Activated CD4-positive, alpha-beta memory T cell treated with anti-CD3 and anti-CD28 coated beads for 36 hours (primary cell): ENCODE data around the gene DNMBP. TPM values are rescaled to one million over a fixed set of nuclear protein-coding genes. Genes with fewer than 3 reads are reported as not detected.
"Not testable (repeated sequence)": the region's sequence is repeated elsewhere in the genome, so short reads cannot be mapped to it uniquely, and the experiment has no call there.

Experiments
- CTCF ChIA-PET: fragments of 350-600 bp; sonication (Branson Sonifier 250); formaldehyde crosslinking; loops from one replicate; lab custom pipeline; 2021; ENCODE audit warnings: antibody characterized with exemption, inconsistent platforms; lab: Charles Lee
- POLR2A ChIA-PET: fragments of 350-600 bp; sonication (Branson Sonifier 250); formaldehyde crosslinking; loops from one replicate; lab custom pipeline; 2021; ENCODE audit warnings: antibody characterized with exemption; lab: Charles Lee
- DNase-seq: peaks from one replicate; pipeline ENCODE4 v3.0.0-alpha.2; 2020
- H3K27ac Mint-ChIP-seq: one replicate; pipeline ENCODE4 v1.8.0; 2021; ENCODE audit warnings: mixed read lengths
- H3K27me3 Mint-ChIP-seq: one replicate; pipeline ENCODE4 v1.8.0; 2021; ENCODE audit warnings: mixed read lengths
- H3K36me3 Mint-ChIP-seq: one replicate; pipeline ENCODE4 v1.8.0; 2021; ENCODE audit warnings: mixed read lengths
- H3K4me1 Mint-ChIP-seq: one replicate; pipeline ENCODE4 v1.8.0; 2021; ENCODE audit warnings: low read depth, mixed read lengths
- H3K4me3 Mint-ChIP-seq: one replicate; pipeline ENCODE4 v1.8.0; 2021; ENCODE audit warnings: mild to moderate bottlenecking, mixed read lengths
- H3K9me3 Mint-ChIP-seq: one replicate; pipeline ENCODE4 v1.8.0; 2021; ENCODE audit warnings: mixed read lengths
- intact Hi-C: fragments of 100-400 bp; cut with micrococcal nuclease; formaldehyde crosslinking; loops from one replicate; pipeline ENCODE4 v1.15.1; 2023
- total RNA-seq, 2 experiments: library from RNA; stranded (reverse); gene quantifications; one replicate each; pipeline ENCODE4 v1.2.3, GENCODE V29; 2021

The DNMBP gene
- total RNA-seq, 2 experiments from 2014 or later = 2.1 to 2.2 TPM

GRCh38 chr10:99937630-99938029, 72.1 kb downstream of the DNMBP start:
- POLR2A ChIA-PET = no interaction called here
- CTCF ChIA-PET = no interaction called here
- H3K36me3 Mint-ChIP-seq = no peaks in the 10 kb centered on the region
- peak; percentile 10 for DNase-seq
- H3K27me3 Mint-ChIP-seq = no peaks in the 10 kb centered on the region
- H3K4me3 Mint-ChIP-seq = no peak overlapping the region
- H3K27ac Mint-ChIP-seq = no peak overlapping the region
- intact Hi-C loops = no loop called here
- H3K9me3 Mint-ChIP-seq = no peaks in the 10 kb centered on the region
- H3K4me1 Mint-ChIP-seq = no peaks in the 10 kb centered on the region

DNA sequence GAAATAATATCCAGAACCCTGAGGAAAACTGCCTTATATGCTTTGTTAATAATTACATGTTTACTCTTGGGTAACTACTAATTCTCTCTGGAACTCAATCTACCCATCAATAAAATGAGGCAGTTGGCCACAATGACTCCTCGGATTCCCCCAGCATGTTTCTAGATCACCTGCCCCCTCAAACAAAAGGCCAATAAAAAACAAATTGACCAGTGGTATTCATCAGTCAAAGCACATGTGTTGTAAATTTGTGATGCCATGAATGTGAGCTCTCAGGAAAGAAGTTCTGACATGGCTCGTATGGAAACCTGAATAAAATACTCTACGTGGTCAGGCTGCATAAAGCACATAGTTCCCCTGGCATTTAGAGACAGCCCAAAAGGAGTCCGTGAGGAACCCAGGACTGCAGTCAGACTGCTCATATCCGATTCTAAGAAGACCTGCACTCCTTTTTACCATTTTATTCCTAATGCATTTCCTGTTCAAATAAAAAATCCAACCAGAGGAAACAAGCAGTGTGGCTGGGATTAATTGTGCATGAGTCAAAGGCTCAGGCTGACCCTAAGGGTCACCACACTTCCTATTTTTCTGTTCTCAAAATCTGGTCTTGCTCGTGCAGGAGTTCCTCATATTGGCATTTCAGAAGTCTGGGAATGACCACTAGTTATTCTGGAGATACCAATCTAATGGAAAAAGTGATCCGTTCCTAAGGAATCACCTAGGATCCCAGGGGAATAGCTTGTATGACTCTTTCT, 77.4 kb downstream of the DNMBP start:
- H3K9me3 Mint-ChIP-seq, CTCF ChIA-PET, H3K4me1 Mint-ChIP-seq, H3K27me3 Mint-ChIP-seq, DNase-seq, H3K27ac Mint-ChIP-seq, intact Hi-C loops, H3K36me3 Mint-ChIP-seq, H3K4me3 Mint-ChIP-seq: not testable (repeated sequence)
- POLR2A ChIA-PET = interaction anchor here (0.5 kb wide), 1 partner anchor 51 kb away, joined by 3 read pairs; no protein-coding TSS in a partner anchor

- CTCF ChIA-PET = interaction anchor here (1.0 kb wide), 1 partner anchor 31 kb away, joined by 3 read pairs; no protein-coding TSS in a partner anchor
- Mint-ChIP-seq H3K36me3 (no peaks in the 10 kb centered on the region), H3K27me3 (no peaks in the 10 kb centered on the region), H3K4me1 (peaks cover 10% of the 10 kb centered on the region), H3K4me3 (no peak overlapping the region), H3K9me3 (no peaks in the 10 kb centered on the region), H3K27ac (no peak overlapping the region)
- no peak for DNase-seq
- intact Hi-C loops = no loop called here
- POLR2A ChIA-PET = no interaction called here
Measured at GRCh38 chr10:99930731-99931550, 78.8 kb downstream of the DNMBP start.

DNA sequence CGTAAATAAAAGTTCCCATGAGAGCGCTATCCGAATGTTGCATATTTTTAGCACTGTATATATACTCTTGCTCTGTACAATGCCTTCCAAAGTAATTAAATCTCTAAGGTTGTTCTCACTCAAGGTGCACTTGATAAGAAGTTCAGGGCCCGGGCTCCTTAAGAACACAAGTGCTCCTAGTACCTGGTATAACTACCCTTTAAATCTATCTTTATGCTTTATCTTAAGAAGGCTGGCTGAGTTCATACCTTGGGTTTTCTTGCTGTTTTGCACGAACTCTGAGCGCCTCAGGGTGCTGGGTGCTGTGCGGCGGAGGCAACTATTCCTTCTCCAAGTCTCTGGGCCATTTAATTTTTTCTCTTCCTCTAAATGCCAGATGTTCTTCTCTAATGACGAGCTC, 80.4 kb downstream of the DNMBP start:
- CTCF ChIA-PET = no interaction called here
- Mint-ChIP-seq H3K4me1 (peaks cover 10% of the 10 kb centered on the region), H3K27me3 (no peaks in the 10 kb centered on the region), H3K36me3 (no peaks in the 10 kb centered on the region), H3K4me3 (no peak overlapping the region), H3K27ac (no peak overlapping the region), H3K9me3 (no peaks in the 10 kb centered on the region)
- no peak for DNase-seq
- POLR2A ChIA-PET = no interaction called here
- intact Hi-C loops = no loop called here

GRCh38 chr10:99927721-99928280, 81.9 kb downstream of the DNMBP start:
- intact Hi-C loops = no loop called here
- Mint-ChIP-seq H3K4me1 (peaks cover 10% of the 10 kb centered on the region), H3K9me3 (no peaks in the 10 kb centered on the region), H3K36me3 (no peaks in the 10 kb centered on the region), H3K4me3 (no peak overlapping the region), H3K27ac (no peak overlapping the region), H3K27me3 (no peaks in the 10 kb centered on the region)
- DNase-seq = no peak
- ChIA-PET CTCF (interaction anchor here (1.7 kb wide), 1 partner anchor 82 kb away, joined by 6 read pairs; no protein-coding TSS in a partner anchor), POLR2A (no interaction called here)

- no peaks in the 10 kb centered on the region for H3K9me3 Mint-ChIP-seq
Measured at GRCh38 chr10:99926925-99927720, 82.6 kb downstream of the DNMBP start.

DNA sequence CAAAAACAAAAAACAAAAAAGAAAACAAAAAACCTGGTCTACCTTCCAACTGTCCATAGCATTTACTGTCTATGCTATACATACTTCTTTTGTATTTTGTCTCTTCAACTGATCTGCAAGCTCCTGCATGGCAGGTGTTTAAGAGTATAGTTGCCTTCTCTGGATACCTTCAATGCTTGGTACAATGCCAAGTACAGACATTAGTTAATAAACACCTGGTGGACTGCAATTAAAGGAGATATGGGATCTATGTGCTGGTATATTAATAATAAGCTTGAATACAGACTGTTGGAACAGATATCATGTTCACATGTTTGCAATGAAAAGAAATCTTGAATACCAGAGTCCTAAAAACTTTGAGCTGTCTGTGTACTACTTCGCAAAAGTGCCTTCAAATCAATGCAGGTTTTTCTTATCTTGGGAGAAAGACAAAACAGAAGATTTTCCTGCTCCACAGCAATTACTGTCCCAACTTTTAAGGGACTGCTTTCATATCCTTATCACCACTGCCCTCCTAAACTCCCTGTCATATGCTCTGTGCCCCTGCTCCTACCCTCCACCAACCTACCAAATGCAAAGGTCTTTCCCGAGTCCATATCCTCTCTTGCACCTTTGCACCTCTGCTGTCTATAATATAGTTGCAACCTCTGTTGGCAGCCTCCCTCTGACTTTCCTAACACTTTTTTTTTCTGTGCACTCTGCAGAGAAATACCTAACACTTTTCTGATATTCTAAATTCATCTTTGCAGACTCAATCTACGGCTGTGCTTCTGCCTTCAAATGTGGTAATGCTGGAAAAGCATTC, 85.1 kb downstream of the DNMBP start:
- no peaks in the 10 kb centered on the region for H3K9me3 Mint-ChIP-seq
- H3K4me3 Mint-ChIP-seq = no peak overlapping the region
- CTCF ChIA-PET = no interaction called here
- no peak overlapping the region for H3K27ac Mint-ChIP-seq
- H3K27me3 Mint-ChIP-seq = no peaks in the 10 kb centered on the region
- POLR2A ChIA-PET = interaction anchor here (0.6 kb wide), 1 partner anchor 215 kb away, joined by 3 read pairs; no protein-coding TSS in a partner anchor
- intact Hi-C loops = no loop called here
- no peaks in the 10 kb centered on the region for H3K36me3 Mint-ChIP-seq
- H3K4me1 Mint-ChIP-seq = peaks cover 4% of the 10 kb centered on the region
- no peak for DNase-seq

More at GRCh38 chr10:99926925-99927720, 82.6 kb downstream of the DNMBP start:
- H3K27ac Mint-ChIP-seq = no peak overlapping the region
- H3K36me3 Mint-ChIP-seq = no peaks in the 10 kb centered on the region
- intact Hi-C loops = no loop called here
- no peak overlapping the region for H3K4me3 Mint-ChIP-seq
- DNase-seq = no peak
- POLR2A ChIA-PET = no interaction called here
- H3K4me1 Mint-ChIP-seq = peaks cover 10% of the 10 kb centered on the region
- H3K27me3 Mint-ChIP-seq = no peaks in the 10 kb centered on the region
- CTCF ChIA-PET = interaction anchor here (1.7 kb wide), 1 partner anchor 81 kb away, joined by 6 read pairs; no protein-coding TSS in a partner anchor

DNA sequence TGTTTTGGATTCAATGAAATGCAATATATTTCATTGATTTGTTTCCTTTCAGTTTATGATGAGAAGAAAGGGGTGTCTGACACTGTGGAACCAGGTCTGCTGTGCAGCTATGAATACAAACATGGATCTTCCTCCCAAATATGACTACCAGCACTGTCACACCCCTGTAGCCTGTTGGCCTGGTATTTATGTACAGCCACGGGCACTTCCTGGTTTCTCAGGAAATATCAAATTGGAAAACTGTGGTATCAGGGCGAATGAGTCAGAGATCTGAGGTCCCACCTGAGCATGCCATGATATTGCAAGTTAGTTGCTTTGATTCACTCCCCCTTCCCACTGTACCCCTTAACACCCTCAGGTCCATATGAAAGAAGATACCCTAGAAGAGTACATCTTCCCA, 87.8 kb downstream of the DNMBP start:
- Mint-ChIP-seq H3K27ac (no peak overlapping the region), H3K36me3 (no peaks in the 10 kb centered on the region), H3K9me3 (no peaks in the 10 kb centered on the region), H3K4me3 (no peak overlapping the region), H3K27me3 (no peaks in the 10 kb centered on the region), H3K4me1 (no peaks in the 10 kb centered on the region)
- DNase-seq = no peak
- ChIA-PET CTCF (interaction anchor here (0.7 to 0.8 kb wide), 2 partner anchors 76 to 124 kb away, joined by 3 read pairs; no protein-coding TSS in a partner anchor), POLR2A (no interaction called here)
- intact Hi-C loops = no loop called here

DNA sequence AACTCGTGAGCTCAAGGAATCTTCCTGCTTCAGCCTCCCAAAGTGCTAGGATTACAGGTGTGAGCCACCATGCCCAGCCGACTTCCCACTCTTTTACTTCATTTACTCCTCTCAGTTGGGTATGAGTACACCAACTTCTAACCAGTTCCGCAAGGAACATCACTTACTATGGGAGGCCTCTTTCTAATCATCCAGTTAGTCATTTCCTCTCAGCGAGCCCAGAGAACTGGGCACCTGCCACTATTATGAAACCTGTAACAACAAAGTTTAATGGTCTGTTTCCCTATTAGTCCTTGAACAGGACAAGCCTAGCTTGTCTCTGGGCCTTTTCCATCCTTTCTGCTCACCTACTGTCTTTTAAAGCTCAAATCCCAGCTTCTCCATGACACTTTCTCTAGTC, 88.8 kb downstream of the DNMBP start:
- Mint-ChIP-seq H3K36me3 (no peaks in the 10 kb centered on the region), H3K27me3 (no peaks in the 10 kb centered on the region), H3K4me3 (no peak overlapping the region), H3K27ac (no peak overlapping the region), H3K9me3 (no peaks in the 10 kb centered on the region), H3K4me1 (no peaks in the 10 kb centered on the region)
- POLR2A ChIA-PET = no interaction called here
- CTCF ChIA-PET = interaction anchor here (0.8 kb wide), 1 partner anchor 125 kb away, joined by 3 read pairs; no protein-coding TSS in a partner anchor
- intact Hi-C loops = no loop called here
- no peak for DNase-seq

- no peak overlapping the region for H3K27ac Mint-ChIP-seq
- CTCF ChIA-PET = no interaction called here
- no peak for DNase-seq
- no peaks in the 10 kb centered on the region for H3K27me3 Mint-ChIP-seq
- POLR2A ChIA-PET = no interaction called here
- intact Hi-C loops = no loop called here
- H3K36me3 Mint-ChIP-seq = no peaks in the 10 kb centered on the region
- H3K9me3 Mint-ChIP-seq = no peaks in the 10 kb centered on the region
- no peak overlapping the region for H3K4me3 Mint-ChIP-seq
- H3K4me1 Mint-ChIP-seq = no peaks in the 10 kb centered on the region
Measured at GRCh38 chr10:99920486-99920885, 89.3 kb downstream of the DNMBP start.
